ENCODE data around the gene TPRG1L. TPM values are rescaled to one million over a fixed set of nuclear protein-coding genes. Genes with fewer than 3 reads are reported as not detected.

TPRG1L gene
- total RNA-seq, 1 experiment from 2014 or later, result 24.0 TPM

DNA sequence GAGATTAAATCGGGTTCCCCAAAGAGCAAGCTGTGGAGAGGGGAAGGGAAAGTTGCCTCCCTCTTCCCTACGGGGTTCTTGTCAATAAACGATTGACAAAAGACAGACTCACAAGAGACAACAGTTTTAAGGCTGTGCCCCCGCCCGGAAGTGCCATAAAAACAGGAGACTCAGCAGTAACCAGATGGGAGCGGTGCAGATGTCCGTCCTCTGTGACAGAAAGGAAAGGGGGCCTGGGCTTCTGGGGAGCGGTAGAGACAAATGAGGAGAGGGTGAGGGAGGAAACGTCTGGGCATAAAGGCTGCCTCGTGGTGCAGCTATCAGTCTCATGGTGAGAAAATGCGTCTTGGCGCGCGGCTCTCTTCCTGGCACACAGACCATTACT, 33.4 kb downstream of the TPRG1L start:
- Histone ChIP-seq H3K79me2 (ENCODE audit: insufficient read depth, low read length) (no peaks in the 10 kb centered on the region), H3K23me2 (ENCODE audit: insufficient read length, low read depth, low read length, poor library complexity, severe bottlenecking) (no peaks in the 10 kb centered on the region), H3K4me2 (ENCODE audit: insufficient read depth, insufficient read length, low read length) (no peak overlapping the region), H3T11ph (ENCODE audit: low read length) (no peak overlapping the region), H3K4ac (ENCODE audit: low read depth, low read length) (no peak overlapping the region), H3K9me3 (ENCODE audit: control insufficient read depth, low read depth, low read length) (no peaks in the 10 kb centered on the region), H3K14ac (ENCODE audit: insufficient read depth, low read length) (no peak overlapping the region; the same call in 1 of the 2 replicates), H3K4me1 (ENCODE audit: insufficient read depth, low read length) (no peaks in the 10 kb centered on the region), H4K91ac (ENCODE audit: insufficient read length, low read depth, low read length) (no peak overlapping the region), H4K20me1 (ENCODE audit: control insufficient read depth, insufficient read depth, insufficient read length) (no peaks in the 10 kb centered on the region), H4K8ac (replicated peaks; ENCODE audit: insufficient read length, low read depth, low read length) (no peak overlapping the region), H2BK20ac (ENCODE audit: low read depth, low read length, poor library complexity, severe bottlenecking) (no peak overlapping the region), H2AK5ac (ENCODE audit: insufficient read length, low read length) (no peak overlapping the region), H3K27me3 (ENCODE audit: insufficient read depth, low read length) (peaks cover 15% of the 10 kb centered on the region), H2BK120ac (ENCODE audit: low read depth, low read length, poor library complexity, severe bottlenecking) (no peak overlapping the region), H3K23ac (ENCODE audit: insufficient read length, low read depth, low read length) (no peak overlapping the region), H3K27ac (ENCODE audit: insufficient read length, low read depth, low read length) (no peak overlapping the region), H3K56ac (ENCODE audit: insufficient read length, low read depth, low read length) (no peak overlapping the region), H2BK12ac (ENCODE audit: insufficient read length, low read depth, low read length) (no peak overlapping the region), H3K79me1 (ENCODE audit: insufficient read depth, low read depth, low read length, poor library complexity, severe bottlenecking) (no peaks in the 10 kb centered on the region), H3K9ac (ENCODE audit: extremely low read depth, insufficient read length, low read length) (no peak overlapping the region), H2BK5ac (ENCODE audit: insufficient read length, low read length) (no peak overlapping the region), H4K5ac (ENCODE audit: insufficient read length, low read depth, low read length) (no peak overlapping the region), H2BK15ac (ENCODE audit: low read depth, low read length) (no peak overlapping the region), H3K18ac (ENCODE audit: insufficient read length, low read depth, low read length) (no peak overlapping the region), H2AFZ (ENCODE audit: low read length) (no peak overlapping the region)
- Mint-ChIP-seq H3K4me3 (no peak overlapping the region), H3K27ac (no peak overlapping the region), H3K36me3 (ENCODE audit: insufficient read depth in 1 of 3, low read depth in 3 of 3) (no peaks in the 10 kb centered on the region), H3K4me1 (peaks cover 16 to 21% of the 10 kb centered on the region in 2 experiments), H3K9me3 (peaks cover 0 to 2% of the 10 kb centered on the region in 2 experiments; a peak in 1 of 5 replicates), H3K27me3 (ENCODE audit: low read depth) (peaks cover 79% of the 10 kb centered on the region)
- no CpG with 5 or more reads among the region's 14 CpGs for WGBS (ENCODE audit: extremely low coverage, insufficient read length, low lambda C conversion rate)
- TF ChIP-seq, protein P1, sequence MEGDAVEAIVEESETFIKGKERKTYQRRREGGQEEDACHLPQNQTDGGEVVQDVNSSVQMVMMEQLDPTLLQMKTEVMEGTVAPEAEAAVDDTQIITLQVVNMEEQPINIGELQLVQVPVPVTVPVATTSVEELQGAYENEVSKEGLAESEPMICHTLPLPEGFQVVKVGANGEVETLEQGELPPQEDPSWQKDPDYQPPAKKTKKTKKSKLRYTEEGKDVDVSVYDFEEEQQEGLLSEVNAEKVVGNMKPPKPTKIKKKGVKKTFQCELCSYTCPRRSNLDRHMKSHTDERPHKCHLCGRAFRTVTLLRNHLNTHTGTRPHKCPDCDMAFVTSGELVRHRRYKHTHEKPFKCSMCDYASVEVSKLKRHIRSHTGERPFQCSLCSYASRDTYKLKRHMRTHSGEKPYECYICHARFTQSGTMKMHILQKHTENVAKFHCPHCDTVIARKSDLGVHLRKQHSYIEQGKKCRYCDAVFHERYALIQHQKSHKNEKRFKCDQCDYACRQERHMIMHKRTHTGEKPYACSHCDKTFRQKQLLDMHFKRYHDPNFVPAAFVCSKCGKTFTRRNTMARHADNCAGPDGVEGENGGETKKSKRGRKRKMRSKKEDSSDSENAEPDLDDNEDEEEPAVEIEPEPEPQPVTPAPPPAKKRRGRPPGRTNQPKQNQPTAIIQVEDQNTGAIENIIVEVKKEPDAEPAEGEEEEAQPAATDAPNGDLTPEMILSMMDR (conservative IDR thresholded peaks at IDR 0.05), result no peak
- no peak for DNase-seq

Data from H9 (cell line).